H1 (cell line): ENCODE measurements around the gene WDFY4. TPM values are rescaled to one million over a fixed set of nuclear protein-coding genes. Genes with fewer than 3 reads are reported as not detected.

Experiments used
- CTCF ChIA-PET: fragments of 300-600 bp; sonication (Branson Sonifier 250); formaldehyde crosslinking; loops from one replicate; lab custom pipeline; 2021; ENCODE audit not compliant: partially characterized antibody; lab: Charles Lee
- POLR2A ChIA-PET: fragments of 300-600 bp; sonication (Branson Sonifier 250); formaldehyde crosslinking; loops from one replicate; lab custom pipeline; 2021; ENCODE audit warnings: inconsistent platforms; ENCODE audit not compliant: partially characterized antibody; lab: Charles Lee
- DNase-seq, 2 experiments: peaks; one replicate each; pipeline versions ENCODE4 v3.0.0 to v3.0.0-alpha.2; 2010 to 2022; ENCODE audit warnings: low spot score in 2 of 2, low read depth in 1 of 2, mixed read lengths in 1 of 2
- FAIRE-seq: peaks from 2 replicates; lab custom pipeline; 2011; peaks lifted over from hg19 to GRCh38; lab: Jason Lieb, UNC
- H2AFZ ChIP-seq: 2 replicates; pipeline ENCODE4 v1.8.1; 2012; ENCODE audit warnings: low read length, inconsistent platforms
- H2AK5ac ChIP-seq: 2 replicates; pipeline ENCODE4 v1.6.1; 2013; ENCODE audit warnings: low read depth, low read length
- H2BK120ac ChIP-seq: replicated peaks from 2 replicates; pipeline ENCODE3; 2013; ENCODE audit warnings: low read depth, low read length, inconsistent platforms
- H2BK12ac ChIP-seq: 2 replicates; pipeline ENCODE4 v1.6.1; 2013; ENCODE audit warnings: low read depth, low read length
- H2BK15ac ChIP-seq: 2 replicates; pipeline ENCODE4 v1.6.1; 2013; ENCODE audit warnings: low read length
- H2BK20ac ChIP-seq: 2 replicates; pipeline ENCODE4 v1.6.1; 2013; ENCODE audit warnings: low read length
- H2BK5ac ChIP-seq: 2 replicates; pipeline ENCODE4 v1.6.1; 2013; ENCODE audit warnings: low read depth, low read length
- H3K14ac ChIP-seq: 2 replicates; pipeline ENCODE4 v1.6.1; 2013; ENCODE audit warnings: inconsistent platforms; ENCODE audit not compliant: insufficient read length
- H3K18ac ChIP-seq: 2 replicates; pipeline ENCODE4 v1.6.1; 2013; ENCODE audit warnings: low read length; ENCODE audit errors: extremely low read depth
- H3K23ac ChIP-seq: 2 replicates; pipeline ENCODE4 v1.6.1; 2013; ENCODE audit warnings: inconsistent platforms; ENCODE audit not compliant: insufficient read length
- H3K23me2 ChIP-seq: 2 replicates; pipeline ENCODE4 v1.6.1; 2013; ENCODE audit warnings: low read depth, low read length
- H3K27ac ChIP-seq: 2 replicates; pipeline ENCODE4 v1.6.1; 2011; ENCODE audit warnings: low read depth, low read length, inconsistent platforms
- H3K27me3 ChIP-seq, 4 experiments: replicated peaks in 1 of 4; 1 replicate in 1 of 4; 2 replicates in 3 of 4; pipeline versions ENCODE4 v1.6.1 to v1.8.1; 2011 to 2013; ENCODE audit warnings: low read length in 3 of 4, mild to moderate bottlenecking in 3 of 4, inconsistent platforms in 2 of 4, mixed read lengths in 2 of 4, moderate library complexity in 1 of 4; ENCODE audit not compliant: control insufficient read depth in 3 of 4, insufficient read depth in 3 of 4; ENCODE audit errors: extremely low read depth in 1 of 4
- H3K36me3 ChIP-seq, 4 experiments: 2 replicates each; pipeline versions ENCODE4 v1.6.1 to v1.8.1; 2011 to 2013; ENCODE audit warnings: mild to moderate bottlenecking in 4 of 4, low read length in 3 of 4, moderate library complexity in 2 of 4, control low read depth in 1 of 4, inconsistent platforms in 1 of 4; ENCODE audit not compliant: insufficient read depth in 4 of 4, control insufficient read depth in 2 of 4
- H3K4ac ChIP-seq: replicated peaks from 2 replicates; pipeline ENCODE3; 2013; ENCODE audit warnings: low read length, low read depth, mixed read lengths, inconsistent platforms; ENCODE audit not compliant: insufficient read length
- H3K4me1 ChIP-seq, 4 experiments: replicated peaks in 1 of 4; 1 replicate in 1 of 4; 2 replicates in 3 of 4; pipeline versions ENCODE4 v1.6.1 to v1.8.1; 2011 to 2013; ENCODE audit warnings: low read length in 3 of 4, inconsistent platforms in 2 of 4, mixed read lengths in 1 of 4; ENCODE audit not compliant: insufficient read depth in 4 of 4, control insufficient read depth in 3 of 4
- H3K4me2 ChIP-seq, 2 experiments: 2 replicates each; pipeline versions ENCODE4 v1.6.1 to v1.8.1; 2011 to 2013; ENCODE audit warnings: low read depth in 2 of 2, low read length in 2 of 2, control low read depth in 1 of 2, inconsistent platforms in 1 of 2, mild to moderate bottlenecking in 1 of 2; ENCODE audit not compliant: insufficient read depth in 1 of 2
- H3K4me3 ChIP-seq, 4 experiments: fragments of 200-600, 300-600 bp in 1 of 4; sonication (generic), shearing (Covaris generic), sonication (Bioruptor Twin) in 1 of 4; 2 replicates each; pipeline versions ENCODE4 v1.5.1 to v1.8.1; 2011 to 2016; ENCODE audit warnings: low read length in 4 of 4, low read depth in 3 of 4, control low read depth in 2 of 4, inconsistent platforms in 2 of 4, mild to moderate bottlenecking in 2 of 4, mixed read lengths in 1 of 4, moderate library complexity in 1 of 4; ENCODE audit not compliant: insufficient read depth in 2 of 4; ENCODE audit errors: extremely low read depth in 1 of 4
- H3K56ac ChIP-seq: replicated peaks from 2 replicates; pipeline ENCODE3; 2013; ENCODE audit warnings: low read depth, mild to moderate bottlenecking, mixed read lengths, low read length, inconsistent platforms; ENCODE audit not compliant: insufficient read length
- H3K79me1 ChIP-seq: 2 replicates; pipeline ENCODE4 v1.6.1; 2013; ENCODE audit warnings: low read depth, low read length, control low read depth
- H3K79me2 ChIP-seq, 2 experiments: 2 replicates each; pipeline versions ENCODE4 v1.6.1 to v1.8.1; 2012 to 2013; ENCODE audit warnings: low read length in 2 of 2, mild to moderate bottlenecking in 2 of 2, inconsistent platforms in 1 of 2; ENCODE audit not compliant: insufficient read depth in 2 of 2, control insufficient read depth in 1 of 2
- H3K9ac ChIP-seq, 4 experiments: replicated peaks in 1 of 4; 1 replicate in 1 of 4; 2 replicates in 3 of 4; pipeline versions ENCODE4 v1.6.1 to v1.8.1; 2011 to 2013; ENCODE audit warnings: low read depth in 3 of 4, low read length in 3 of 4, control low read depth in 2 of 4, mild to moderate bottlenecking in 2 of 4, moderate library complexity in 2 of 4, inconsistent platforms in 1 of 4; ENCODE audit errors: extremely low read depth in 1 of 4
- H3K9me3 ChIP-seq, 2 experiments: 2 replicates each; pipeline versions ENCODE4 v1.6.1 to v1.8.1; 2012 to 2013; ENCODE audit warnings: mild to moderate bottlenecking in 2 of 2, moderate library complexity in 2 of 2, control low read depth in 1 of 2, inconsistent platforms in 1 of 2, low read depth in 1 of 2, low read length in 1 of 2, mixed read lengths in 1 of 2; ENCODE audit not compliant: insufficient read depth in 2 of 2
- H4K20me1 ChIP-seq, 2 experiments: replicated peaks in 1 of 2; 2 replicates each; pipeline versions ENCODE3 to v1.8.1; 2011 to 2013; ENCODE audit warnings: inconsistent platforms in 2 of 2, low read length in 2 of 2, mild to moderate bottlenecking in 1 of 2; ENCODE audit not compliant: insufficient read depth in 2 of 2, control insufficient read depth in 1 of 2
- H4K5ac ChIP-seq: 2 replicates; pipeline ENCODE4 v1.6.1; 2013; ENCODE audit warnings: low read length, low read depth, mixed read lengths, inconsistent platforms; ENCODE audit not compliant: insufficient read length
- H4K8ac ChIP-seq: 2 replicates; pipeline ENCODE4 v1.8.0; 2013; ENCODE audit warnings: mild to moderate bottlenecking, moderate library complexity, low read length, inconsistent platforms; ENCODE audit not compliant: insufficient read depth; ENCODE audit errors: extremely low read depth
- H4K91ac ChIP-seq: replicated peaks from 2 replicates; pipeline ENCODE3; 2013; ENCODE audit warnings: low read length, mixed read lengths, inconsistent platforms; ENCODE audit not compliant: insufficient read length
- CEBPB ChIP-seq: IDR thresholded peaks from 2 replicates; pipeline ENCODE4 v1.6.1; 2012; ENCODE audit warnings: low read depth, low read length
- CHD2 ChIP-seq: IDR thresholded peaks from 2 replicates; pipeline ENCODE4 v1.6.1; 2012; ENCODE audit warnings: low read length, improper control_type of control experiment
- CTBP2 ChIP-seq: IDR thresholded peaks from 2 replicates; pipeline ENCODE4 v1.7.0; 2011; ENCODE audit warnings: borderline replicate concordance, mild to moderate bottlenecking, moderate library complexity, mixed read lengths, low read length; ENCODE audit not compliant: insufficient read depth, insufficient read length
- EZH2 ChIP-seq: fragments of 200-600 bp; sonication (generic); IDR thresholded peaks from 2 replicates; pipeline ENCODE4 v1.7.1; 2012; ENCODE audit warnings: low read depth, mild to moderate bottlenecking, moderate library complexity, low read length, inconsistent platforms; ENCODE audit not compliant: severe bottlenecking
- GTF2F1 ChIP-seq: IDR thresholded peaks from 2 replicates; pipeline ENCODE4 v1.6.1; 2012; ENCODE audit warnings: low read depth, low read length, improper control_type of control experiment, borderline replicate concordance
- PHF8 ChIP-seq: fragments of 200-600 bp; sonication (generic); conservative IDR thresholded peaks from 2 replicates; pipeline ENCODE4 v1.7.1; 2012; ENCODE audit warnings: low read depth, mild to moderate bottlenecking, inconsistent platforms, low read length, moderate library complexity
- RXRA ChIP-seq: IDR thresholded peaks from 2 replicates; pipeline ENCODE4 v1.6.1; 2011; ENCODE audit warnings: low read depth, mild to moderate bottlenecking, low read length, moderate library complexity; ENCODE audit not compliant: insufficient read depth
- SIN3A ChIP-seq, 2 experiments: IDR thresholded peaks in 1 of 2; conservative IDR thresholded peaks in 1 of 2; 2 replicates each; pipeline ENCODE4 v1.6.1; 2011 to 2012; ENCODE audit warnings: low read length in 2 of 2, improper control_type of control experiment in 1 of 2, low read depth in 1 of 2, mild to moderate bottlenecking in 1 of 2
- SIRT6 ChIP-seq: IDR thresholded peaks from one replicate; pipeline ENCODE4 v1.7.1; 2012; ENCODE audit warnings: low read length, inconsistent platforms
- SRF ChIP-seq: IDR thresholded peaks from 2 replicates; pipeline ENCODE4 v1.6.1; 2011; ENCODE audit warnings: mild to moderate bottlenecking, low read depth, low read length, moderate library complexity
- TBP ChIP-seq: IDR thresholded peaks from 2 replicates; pipeline ENCODE4 v1.6.1; 2011; ENCODE audit warnings: low read depth, low read length, improper control_type of control experiment
- polyA plus RNA-seq, 7 experiments: library from polyadenylated mRNA; depleted of rRNA in 3 of 7; stranded (reverse) in 5 of 7; unstranded in 2 of 7; fragments of >200 nt in 5 of 7; fragments of 200-250 nt in 2 of 7; gene quantifications; 1 replicate in 5 of 7; 2 replicates in 1 of 7; 4 replicates in 1 of 7; pipeline versions ENCODE4 v1.2.1 to v1.2.3, GENCODE V29; 2011 to 2013; ENCODE audit warnings: missing spikeins in 2 of 7, mixed read lengths in 2 of 7
- total RNA-seq: library from RNA; stranded (reverse); fragmentation: NEBNext Ultra II Directional; extraction: Animal tissue kit (Norgen Biotek cat#: 25700); gene quantifications from 2 replicates; pipeline ENCODE4 v1.2.1, GENCODE V29; 2021

Gene WDFY4
- total and polyA plus RNA-seq, 2 of the 8 experiments (the other 6 are each of a cell fraction or from before 2014, with no cell fraction given): not detected

- CTCF ChIA-PET: interaction anchor here (0.8 kb wide), 1 partner anchor 140 kb away, joined by 3 read pairs; no protein-coding TSS in a partner anchor
- POLR2A ChIA-PET: no interaction called here
- Histone ChIP-seq H2BK15ac (no peak overlapping the region), H3K4me2 (no peak overlapping the region), H2AK5ac (no peak overlapping the region), H3K4me1 (peaks cover 0 to 9% (median under 1%) of the 10 kb centered on the region in 4 experiments; a peak in 2 of 7 replicates), H3K27me3 (peaks cover 0 to 4% (median 2%) of the 10 kb centered on the region in 4 experiments; a peak in 2 of 7 replicates), H2BK20ac (no peak overlapping the region), H3K23ac (no peak overlapping the region), H3K36me3 (no peaks in the 10 kb centered on the region), H3K18ac (no peak overlapping the region), H4K20me1 (no peaks in the 10 kb centered on the region), H3K79me2 (no peaks in the 10 kb centered on the region)
- TF ChIP-seq GTF2F1 (no peak), PHF8 (no peak), CTBP2 (no peak), SIN3A (conservative IDR thresholded peaks at IDR 0.05 in 1 of 2, IDR thresholded peaks at IDR 0.05 in 1 of 2; ENCODE audit: low read depth in 1 of 2, low read length in 2 of 2) (no peak), CEBPB (no peak), EZH2 (no peak), CHD2 (no peak), TBP (no peak), SRF (no peak), RXRA (no peak), SIRT6 (no peak)
- TF ChIP-seq, all 59 proteins: peak for 0
- no peak overlapping the region for H4K8ac ChIP-seq
- no peak overlapping the region for H2AFZ ChIP-seq
- H2BK120ac ChIP-seq: no peak overlapping the region
- H4K5ac ChIP-seq: no peak overlapping the region
- no peak overlapping the region for H4K91ac ChIP-seq
- no peak overlapping the region for H3K14ac ChIP-seq
- H3K4me3 ChIP-seq: no peak overlapping the region
- FAIRE-seq: no peak
- peaks cover 2% of the 10 kb centered on the region; the same call in 1 of the 2 replicates for H3K23me2 ChIP-seq
- no peaks in the 10 kb centered on the region for H3K9me3 ChIP-seq
- no peak overlapping the region for H3K9ac ChIP-seq
- no peaks in the 10 kb centered on the region for H3K79me1 ChIP-seq
- H2BK12ac ChIP-seq: no peak overlapping the region
- H2BK5ac ChIP-seq: no peak overlapping the region
- no peak overlapping the region for H3K27ac ChIP-seq
- no peak for DNase-seq
- H3K4ac ChIP-seq: no peak overlapping the region
- no peak overlapping the region for H3K56ac ChIP-seq
These were observed 116.3 kb downstream of the WDFY4 start for GRCh38 chr10:48801001-48801421.
